Measurements from ENCODE around the gene ALOX12B. TPM values are rescaled to one million over a fixed set of nuclear protein-coding genes. Genes with fewer than 3 reads are reported as not detected.
A peak's percentile ranks its signal among the peaks of the same experiment; 100 is the strongest.

ALOX12B gene
- total and polyA plus RNA-seq, 5 experiments from 2014 or later: 0.80 to 2.3 (median 1.5) TPM

DNA sequence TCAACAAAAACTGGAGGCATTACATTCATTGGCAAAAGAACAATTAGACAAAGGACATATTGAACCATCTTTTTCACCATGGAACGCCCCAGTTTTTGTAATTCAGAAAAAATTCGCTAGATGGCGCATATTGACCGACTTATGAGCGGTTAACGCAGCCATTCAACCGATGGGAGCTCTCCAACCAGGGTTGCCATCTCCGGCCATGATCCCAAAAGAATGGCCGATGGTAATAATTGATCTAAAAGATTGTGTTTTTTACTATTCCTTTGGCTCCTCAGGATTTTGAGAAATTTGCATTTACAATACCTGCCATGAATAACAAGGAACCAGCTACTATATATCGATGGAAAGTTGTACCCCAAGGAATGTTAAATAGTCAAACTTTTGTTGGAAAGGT lies 27.2 kb downstream of the ALOX12B start:
- H3K4me1 Mint-ChIP-seq: peaks cover 0 to 28% (median 6%) of the 10 kb centered on the region in 4 donors
- no peak overlapping the region for H3K27ac Mint-ChIP-seq
- no peaks in the 10 kb centered on the region for H3K36me3 Mint-ChIP-seq
- H3K4me3 Mint-ChIP-seq: peak overlapping the region in 1 of 10 donors; percentile 45
- H3K27me3 Mint-ChIP-seq: peaks cover 38 to 74% (median 48%) of the 10 kb centered on the region in 5 donors
- DNase-seq: peak in 9 of 10 donors; percentile 42 to 81 (median 64)
- ATAC-seq: peak; percentile 58 to 70
- no peaks in the 10 kb centered on the region for H3K9me3 Mint-ChIP-seq
- POLR2A ChIA-PET: interaction anchor here (0.8 to 1.5 kb wide), 3 partner anchors 19 to 58 kb away, joined by 4 to 5 read pairs (median 4); partner anchors contain the start of gene ALOXE3

- no peaks in the 10 kb centered on the region for H3K9me3 Mint-ChIP-seq
- H3K27me3 Mint-ChIP-seq: peaks cover 38 to 74% (median 45%) of the 10 kb centered on the region in 5 donors
- peaks cover 0 to 30% (median 6%) of the 10 kb centered on the region in 4 donors for H3K4me1 Mint-ChIP-seq
- no peak overlapping the region for H3K27ac Mint-ChIP-seq
- no peaks in the 10 kb centered on the region for H3K36me3 Mint-ChIP-seq
- ATAC-seq (no peak), DNase-seq (no peak)
- no peak overlapping the region for H3K4me3 Mint-ChIP-seq
- POLR2A ChIA-PET: interaction anchor here (1.0 kb wide), 1 partner anchor 24 kb away, joined by 3 read pairs; no protein-coding TSS in a partner anchor
Measured at GRCh38 chr17:8059131-8059530, 28.4 kb downstream of the ALOX12B start.

GRCh38 chr17:8057691-8058114 lies 29.8 kb downstream of the ALOX12B start:
- H3K27me3 Mint-ChIP-seq: peaks cover 30 to 61% (median 37%) of the 10 kb centered on the region in 5 donors
- ATAC-seq (peak; percentile 92 to 94), DNase-seq (peak in 9 of 10 donors; percentile 28 to 72 (median 60))
- peaks cover 0 to 30% (median 5%) of the 10 kb centered on the region in 4 donors for H3K4me1 Mint-ChIP-seq
- POLR2A ChIA-PET: no interaction called here
- H3K9me3 Mint-ChIP-seq: no peaks in the 10 kb centered on the region
- H3K4me3 Mint-ChIP-seq: no peak overlapping the region
- no peaks in the 10 kb centered on the region for H3K36me3 Mint-ChIP-seq
- H3K27ac Mint-ChIP-seq: no peak overlapping the region

DNA sequence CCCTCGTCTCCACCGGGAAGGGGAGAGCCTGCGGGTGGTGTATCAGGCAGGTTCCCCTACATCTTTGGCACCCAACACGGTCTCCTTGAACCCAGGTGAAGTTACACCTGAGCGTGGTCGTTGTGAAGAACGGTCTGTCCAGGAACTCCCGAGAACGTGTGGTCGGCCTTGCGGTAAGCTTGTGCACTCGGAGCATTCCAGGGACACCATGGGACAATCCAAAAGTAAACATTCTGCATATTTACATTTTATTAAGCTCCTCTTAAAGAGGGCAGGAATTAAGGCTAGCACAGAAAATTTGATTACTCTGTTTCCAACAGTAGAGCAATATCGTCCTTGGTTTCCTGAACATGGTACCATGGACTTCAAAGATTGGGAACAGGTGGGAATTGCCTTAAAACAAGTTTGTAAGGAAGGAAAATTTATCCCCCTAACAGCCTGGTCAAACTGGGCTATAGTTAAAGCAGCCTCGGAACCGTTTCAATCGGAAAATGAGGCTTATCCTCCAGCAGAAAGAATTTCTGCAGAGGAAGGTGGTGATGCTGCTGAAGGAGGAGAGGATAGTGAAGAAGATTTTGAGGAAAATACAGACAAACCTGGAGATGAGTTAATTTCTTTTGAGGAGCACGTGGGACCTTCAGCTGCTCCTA lies 30.4 kb downstream of the ALOX12B start:
- H3K27ac Mint-ChIP-seq: peak overlapping the region in 1 of 10 donors; percentile 85
- POLR2A ChIA-PET: no interaction called here
- H3K9me3 Mint-ChIP-seq: no peaks in the 10 kb centered on the region
- peaks cover 0 to 30% (median 3%) of the 10 kb centered on the region in 4 donors for H3K4me1 Mint-ChIP-seq
- no peaks in the 10 kb centered on the region for H3K36me3 Mint-ChIP-seq
- DNase-seq (no peak), ATAC-seq (peak in 1 of 2 donors; percentile 15)
- H3K4me3 Mint-ChIP-seq: peak overlapping the region in 1 of 10 donors; percentile 9
- H3K27me3 Mint-ChIP-seq: peaks cover 26 to 54% (median 31%) of the 10 kb centered on the region in 5 donors

GRCh38 chr17:8056232-8056975 lies 31.1 kb downstream of the ALOX12B start:
- Mint-ChIP-seq H3K27me3 (peaks cover 22 to 48% (median 24%) of the 10 kb centered on the region in 5 donors), H3K4me3 (peak overlapping the region in 1 of 10 donors; percentile 31), H3K4me1 (peaks cover 0 to 30% (median 3%) of the 10 kb centered on the region in 4 donors), H3K36me3 (no peaks in the 10 kb centered on the region), H3K9me3 (no peaks in the 10 kb centered on the region), H3K27ac (peak overlapping the region in 2 of 10 donors; percentile 51 to 85)
- POLR2A ChIA-PET: interaction anchor here (0.5 kb wide), 1 partner anchor 16 kb away, joined by 3 read pairs; no protein-coding TSS in a partner anchor
- ATAC-seq (no peak), DNase-seq (peak in 1 of 10 donors; percentile 42)

DNA sequence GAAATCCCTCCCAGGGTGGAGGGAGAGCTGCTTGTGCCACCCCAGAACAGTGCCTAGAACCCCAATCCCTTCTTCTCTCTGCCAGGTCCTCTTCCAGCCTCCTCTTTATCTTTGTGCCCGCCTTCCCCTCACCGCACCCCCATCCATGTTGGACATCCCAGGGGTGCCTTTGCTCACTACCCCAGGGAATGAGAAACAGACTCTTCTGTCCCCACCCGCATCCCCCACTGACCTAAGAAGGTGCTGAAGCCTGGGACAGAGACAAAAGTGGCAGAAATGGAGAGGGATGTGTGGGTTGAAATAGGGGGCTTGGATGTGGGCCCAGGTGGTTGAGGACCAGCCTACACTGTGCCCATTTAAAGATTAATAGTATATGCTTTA lies 31.7 kb downstream of the ALOX12B start:
- Mint-ChIP-seq H3K4me1 (peaks cover 0 to 30% (median 3%) of the 10 kb centered on the region in 4 donors), H3K36me3 (no peaks in the 10 kb centered on the region), H3K9me3 (no peaks in the 10 kb centered on the region), H3K27ac (peak overlapping the region in 1 of 10 donors; percentile 51), H3K4me3 (peak overlapping the region in 1 of 10 donors; percentile 31), H3K27me3 (peaks cover 18 to 42% (median 23%) of the 10 kb centered on the region in 5 donors)
- DNase-seq (no peak), ATAC-seq (no peak)
- POLR2A ChIA-PET: interaction anchor here (0.6 kb wide), 1 partner anchor 191 kb away, joined by 3 read pairs; no protein-coding TSS in a partner anchor

- Mint-ChIP-seq H3K36me3 (no peaks in the 10 kb centered on the region), H3K27ac (no peak overlapping the region), H3K4me1 (peaks cover 0 to 29% (median 2%) of the 10 kb centered on the region in 4 donors), H3K4me3 (no peak overlapping the region), H3K9me3 (no peaks in the 10 kb centered on the region), H3K27me3 (peaks cover 5 to 20% (median 10%) of the 10 kb centered on the region in 5 donors)
- POLR2A ChIA-PET: no interaction called here
- DNase-seq (no peak), ATAC-seq (no peak)
Measured at GRCh38 chr17:8053600-8053999, 33.9 kb downstream of the ALOX12B start.

- H3K27me3 Mint-ChIP-seq: peaks cover under 1 to 12% (median 11%) of the 10 kb centered on the region in 5 donors
- no peaks in the 10 kb centered on the region for H3K36me3 Mint-ChIP-seq
- no peak for DNase-seq
- H3K27ac Mint-ChIP-seq: no peak overlapping the region
- POLR2A ChIA-PET: no interaction called here
- no peaks in the 10 kb centered on the region for H3K9me3 Mint-ChIP-seq
- ATAC-seq: no peak
- H3K4me1 Mint-ChIP-seq: peaks cover 0 to 24% (median 2%) of the 10 kb centered on the region in 4 donors
- H3K4me3 Mint-ChIP-seq: no peak overlapping the region
Measured at GRCh38 chr17:8052256-8053252, 35.0 kb downstream of the ALOX12B start.

DNA sequence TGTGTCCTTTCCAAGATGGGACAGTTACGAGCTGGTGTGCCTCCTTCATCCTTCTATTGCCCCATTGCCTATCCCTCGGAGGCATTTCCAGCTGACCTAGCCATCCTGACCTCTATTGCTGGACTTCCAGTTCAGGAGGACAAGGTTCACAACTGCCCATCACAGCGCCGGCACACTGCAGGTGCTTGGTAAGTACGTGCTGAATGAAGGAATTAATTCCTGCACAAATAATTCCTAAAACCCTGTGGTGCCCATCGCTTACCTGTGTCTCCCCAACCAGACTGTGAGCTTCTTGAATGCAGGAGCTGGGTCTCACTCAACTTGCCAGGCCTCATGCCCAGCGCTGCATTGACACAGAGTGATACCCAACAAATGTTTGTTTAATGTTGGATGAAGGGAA lies 35.7 kb downstream of the ALOX12B start:
- POLR2A ChIA-PET: no interaction called here
- no peak for DNase-seq
- Mint-ChIP-seq H3K27me3 (peaks cover 0 to 9% (median 5%) of the 10 kb centered on the region in 5 donors), H3K27ac (no peak overlapping the region), H3K4me1 (peaks cover 0 to 17% (median 0%) of the 10 kb centered on the region in 4 donors), H3K9me3 (no peaks in the 10 kb centered on the region), H3K36me3 (no peaks in the 10 kb centered on the region), H3K4me3 (no peak overlapping the region)
- ATAC-seq: no peak

GRCh38 chr17:8048736-8049135 lies 38.8 kb downstream of the ALOX12B start:
- no peak overlapping the region for H3K4me3 Mint-ChIP-seq
- H3K27me3 Mint-ChIP-seq: peaks cover 0 to 6% (median 0%) of the 10 kb centered on the region in 5 donors
- ATAC-seq (no peak), DNase-seq (no peak)
- H3K9me3 Mint-ChIP-seq: no peaks in the 10 kb centered on the region
- no peaks in the 10 kb centered on the region for H3K4me1 Mint-ChIP-seq
- no peaks in the 10 kb centered on the region for H3K36me3 Mint-ChIP-seq
- peak overlapping the region in 1 of 10 donors; percentile 9 for H3K27ac Mint-ChIP-seq
- POLR2A ChIA-PET: no interaction called here

DNA sequence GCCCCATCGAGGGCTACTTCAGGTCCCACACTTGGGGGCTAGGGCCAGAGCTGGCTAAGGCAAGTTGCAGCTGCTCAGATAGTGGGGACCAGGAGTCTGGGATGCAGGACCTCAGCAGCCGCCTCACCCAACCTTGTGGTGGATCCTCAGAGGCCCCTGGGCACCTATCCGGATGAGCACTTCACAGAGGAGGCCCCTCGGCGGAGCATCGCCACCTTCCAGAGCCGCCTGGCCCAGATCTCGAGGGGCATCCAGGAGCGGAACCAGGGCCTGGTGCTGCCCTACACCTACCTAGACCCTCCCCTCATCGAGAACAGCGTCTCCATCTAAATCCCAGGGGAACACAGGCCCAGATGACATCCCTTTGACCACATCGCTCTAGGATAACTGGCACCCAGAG lies 39.3 kb downstream of the ALOX12B start:
- Mint-ChIP-seq H3K27ac (peak overlapping the region in 1 of 10 donors; percentile 9), H3K4me3 (no peak overlapping the region), H3K36me3 (no peaks in the 10 kb centered on the region), H3K4me1 (no peaks in the 10 kb centered on the region), H3K9me3 (no peaks in the 10 kb centered on the region), H3K27me3 (peaks cover 0 to 10% (median 3%) of the 10 kb centered on the region in 5 donors)
- ATAC-seq: no peak
- DNase-seq: no peak
- POLR2A ChIA-PET: no interaction called here

DNA sequence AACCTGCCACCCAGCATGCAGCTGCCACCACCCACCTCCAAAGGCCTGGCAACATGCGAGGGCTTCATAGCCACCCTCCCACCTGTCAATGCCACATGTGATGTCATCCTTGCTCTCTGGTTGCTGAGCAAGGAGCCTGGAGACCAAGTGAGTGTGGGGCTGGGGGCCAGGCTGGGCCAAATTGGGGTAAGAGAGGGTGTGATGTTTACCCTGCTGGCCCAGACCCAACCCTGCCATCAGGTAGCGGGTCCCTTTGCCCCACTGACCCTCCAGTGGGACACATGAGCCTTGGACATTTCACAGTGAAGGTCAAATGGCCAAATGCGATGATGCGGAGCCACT lies 39.8 kb downstream of the ALOX12B start:
- no peaks in the 10 kb centered on the region for H3K9me3 Mint-ChIP-seq
- ATAC-seq: no peak
- no peak overlapping the region for H3K27ac Mint-ChIP-seq
- no peaks in the 10 kb centered on the region for H3K36me3 Mint-ChIP-seq
- POLR2A ChIA-PET: no interaction called here
- no peak for DNase-seq
- H3K4me3 Mint-ChIP-seq: no peak overlapping the region
- peaks cover 0 to 14% (median 3%) of the 10 kb centered on the region in 5 donors for H3K27me3 Mint-ChIP-seq
- H3K4me1 Mint-ChIP-seq: no peaks in the 10 kb centered on the region

All from naive thymus-derived CD8-positive, alpha-beta T cell (primary cell).